HG02973 (cell line): Measurements from ENCODE around the gene UTS2R.

Experiments used
- ATAC-seq: cut with Tn5 transposase; IDR thresholded peaks from one replicate; pipeline ENCODE4 v1.9.1; 2021; ENCODE audit warnings: moderate library complexity; ENCODE audit not compliant: unreplicated experiment

The UTS2R gene

GRCh38 chr17:82371333-82372248, at the start of gene UTS2R:
Gene UTS2R (plus strand): TSS chr17:82371765. CDS start chr17:82374325, 2,560 bp downstream.
- ATAC-seq: no peak

- no peak for ATAC-seq
Observed at GRCh38 chr17:82321947-82322466, 49.6 kb upstream of the UTS2R start.

- no peak for ATAC-seq
Observed at GRCh38 chr17:82322526-82323453, 48.8 kb upstream of the UTS2R start.

- ATAC-seq: no peak
Observed at GRCh38 chr17:82323514-82324234, 47.9 kb upstream of the UTS2R start.

- no peak for ATAC-seq
Observed at GRCh38 chr17:82324566-82325285, 46.8 kb upstream of the UTS2R start.

GRCh38 chr17:82325286-82326180, 46.0 kb upstream of the UTS2R start:
- no peak for ATAC-seq

GRCh38 chr17:82327289-82327688, 44.3 kb upstream of the UTS2R start:
- ATAC-seq: no peak

- ATAC-seq: no peak
Observed at GRCh38 chr17:82327757-82328140, 43.8 kb upstream of the UTS2R start.

- no peak for ATAC-seq
Observed at GRCh38 chr17:82328141-82328993, 43.2 kb upstream of the UTS2R start.

GRCh38 chr17:82328994-82329507, 42.5 kb upstream of the UTS2R start:
- no peak for ATAC-seq

GRCh38 chr17:82329683-82330321, 41.8 kb upstream of the UTS2R start:
- ATAC-seq: no peak

- no peak for ATAC-seq
Observed at GRCh38 chr17:82330322-82331239, 41.0 kb upstream of the UTS2R start.

GRCh38 chr17:82331345-82331939, 40.1 kb upstream of the UTS2R start:
- ATAC-seq: no peak

GRCh38 chr17:82332669-82333278, 38.8 kb upstream of the UTS2R start:
- ATAC-seq: no peak
